ENCODE measurements around the gene PHOX2A.

Gene PHOX2A

DNA sequence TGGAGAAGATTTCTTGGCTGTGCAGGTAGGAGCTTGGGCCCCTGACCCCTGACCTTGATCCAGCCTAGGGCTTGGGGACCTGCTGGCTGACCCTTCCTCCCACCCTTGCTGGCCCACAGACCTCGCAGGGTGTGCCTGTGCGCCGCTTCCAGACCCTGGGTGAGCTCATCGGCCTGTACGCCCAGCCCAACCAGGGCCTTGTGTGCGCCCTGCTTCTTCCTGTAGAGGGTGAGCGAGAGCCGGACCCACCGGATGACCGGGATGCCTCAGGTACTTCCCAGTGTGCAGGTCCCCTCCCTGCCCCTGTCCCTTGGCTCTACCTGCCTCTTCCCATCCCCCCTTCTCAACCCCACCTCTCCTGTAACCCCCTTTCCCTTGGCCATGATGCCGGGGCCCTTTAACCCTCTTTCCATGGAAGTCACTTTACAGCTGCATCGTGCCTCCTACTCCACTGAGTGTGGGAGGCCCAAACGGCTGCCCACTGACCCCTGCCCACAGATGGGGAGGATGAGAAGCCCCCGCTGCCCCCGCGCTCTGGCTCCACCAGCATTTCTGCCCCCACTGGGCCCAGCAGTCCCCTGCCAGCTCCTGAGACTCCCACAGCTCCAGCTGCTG lies 15.6 kb downstream of the PHOX2A start:
- Histone ChIP-seq H3K9ac (ENCODE audit: insufficient read length) (no peak overlapping the region), H3K36me3 (ENCODE audit: insufficient read depth, low read length) (peaks cover 37% of the 10 kb centered on the region; the same call in 1 of the 2 replicates), H3K9me3 (ENCODE audit: low read depth, low read length) (no peaks in the 10 kb centered on the region), H3K27ac (no peak overlapping the region), H3K4me3 (no peak overlapping the region)
- DNase-seq (ENCODE audit: low read depth, low spot score), result no peak
- TF ChIP-seq EZH2 (IDR thresholded peaks at IDR 0.05) (no peak), POLR2AphosphoS5 (IDR thresholded peaks at IDR 0.05; ENCODE audit: borderline replicate concordance, low read depth, low read length) (no peak), FOXP2 (optimal IDR thresholded peaks at IDR 0.05; ENCODE audit: control extremely low read depth, extremely low read length, insufficient read depth) (no peak)

- DNase-seq (ENCODE audit: low read depth, low spot score), result no peak
- Histone ChIP-seq H3K27ac (no peak overlapping the region), H3K4me3 (no peak overlapping the region), H3K36me3 (ENCODE audit: insufficient read depth, low read length) (peaks cover 33% of the 10 kb centered on the region; the same call in 1 of the 2 replicates), H3K9ac (ENCODE audit: insufficient read length) (no peak overlapping the region), H3K9me3 (ENCODE audit: low read depth, low read length) (no peaks in the 10 kb centered on the region)
- TF ChIP-seq POLR2AphosphoS5 (IDR thresholded peaks at IDR 0.05; ENCODE audit: borderline replicate concordance, low read depth, low read length) (no peak), EZH2 (IDR thresholded peaks at IDR 0.05) (no peak), FOXP2 (optimal IDR thresholded peaks at IDR 0.05; ENCODE audit: control extremely low read depth, extremely low read length, insufficient read depth) (no peak)
Observed at GRCh38 chr11:72227316-72228228, 16.4 kb downstream of the PHOX2A start.

DNA sequence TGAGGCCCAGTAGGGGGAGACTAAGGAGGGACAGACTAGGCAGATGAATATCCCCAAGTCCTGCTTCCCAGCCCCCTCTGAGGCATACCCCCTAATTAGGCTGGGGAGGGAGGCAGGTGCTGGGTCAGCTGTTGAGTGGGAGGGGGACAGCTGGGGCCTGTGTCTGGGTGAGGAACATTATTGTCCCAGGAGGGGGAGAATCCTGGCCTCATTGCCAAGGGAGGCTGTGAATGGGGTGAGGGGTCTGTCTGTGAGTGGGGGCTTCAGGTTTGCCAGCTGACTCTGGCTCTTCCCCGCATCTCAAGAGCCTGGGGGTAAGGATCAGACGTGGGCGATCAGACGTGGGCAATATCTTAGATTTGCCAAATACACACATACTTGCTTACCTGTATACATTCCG lies 17.3 kb downstream of the PHOX2A start:
- Histone ChIP-seq H3K9ac (ENCODE audit: insufficient read length) (no peak overlapping the region), H3K36me3 (ENCODE audit: insufficient read depth, low read length) (peaks cover 31% of the 10 kb centered on the region; the same call in 1 of the 2 replicates), H3K27ac (no peak overlapping the region), H3K4me3 (no peak overlapping the region), H3K9me3 (ENCODE audit: low read depth, low read length) (no peaks in the 10 kb centered on the region)
- DNase-seq (ENCODE audit: low read depth, low spot score), result no peak
- no peak for TF ChIP-seq EZH2 (IDR thresholded peaks at IDR 0.05)
- TF ChIP-seq FOXP2 (optimal IDR thresholded peaks at IDR 0.05; ENCODE audit: control extremely low read depth, extremely low read length, insufficient read depth), result no peak
- no peak for TF ChIP-seq POLR2AphosphoS5 (IDR thresholded peaks at IDR 0.05; ENCODE audit: borderline replicate concordance, low read depth, low read length)

DNA sequence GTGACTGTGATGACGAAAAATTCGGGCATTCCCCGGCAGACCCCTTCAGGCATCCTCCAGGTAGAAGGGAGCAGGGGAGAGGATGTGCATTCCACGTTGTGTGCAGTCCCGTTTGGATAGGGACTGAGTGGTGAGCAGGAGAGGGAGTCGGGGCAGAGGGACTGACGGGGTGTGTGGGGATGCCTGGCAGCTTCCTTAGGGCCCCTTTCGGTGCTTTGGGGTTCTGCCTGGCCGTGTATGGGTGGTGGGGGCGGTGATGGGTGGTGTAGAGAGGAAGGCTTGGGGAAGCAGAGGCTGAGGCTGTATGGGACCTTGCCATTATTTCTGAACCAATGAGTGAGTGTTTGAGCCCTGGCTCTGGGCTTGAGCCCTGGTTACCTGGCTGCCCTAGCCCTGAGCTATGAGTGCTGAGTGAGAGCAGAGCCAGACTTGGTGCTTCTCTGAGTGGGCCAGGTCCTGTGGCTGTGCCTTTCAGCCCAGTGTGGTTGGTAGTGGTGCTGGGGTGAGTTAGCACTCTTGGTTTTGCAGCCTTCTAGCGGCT lies 18.5 kb downstream of the PHOX2A start:
- Histone ChIP-seq H3K9ac (ENCODE audit: insufficient read length) (peak overlapping the region; percentile 79), H3K27ac (peak overlapping the region; percentile 60; the same call in 1 of the 2 replicates), H3K9me3 (ENCODE audit: low read depth, low read length) (no peaks in the 10 kb centered on the region), H3K36me3 (ENCODE audit: insufficient read depth, low read length) (peaks cover 20% of the 10 kb centered on the region; the same call in 1 of the 2 replicates), H3K4me3 (peak overlapping the region; percentile 95)
- no peak for TF ChIP-seq FOXP2 (optimal IDR thresholded peaks at IDR 0.05; ENCODE audit: control extremely low read depth, extremely low read length, insufficient read depth)
- TF ChIP-seq POLR2AphosphoS5 (IDR thresholded peaks at IDR 0.05; ENCODE audit: borderline replicate concordance, low read depth, low read length), result no peak
- TF ChIP-seq EZH2 (IDR thresholded peaks at IDR 0.05), result no peak
- DNase-seq (ENCODE audit: low read depth, low spot score), result no peak

GRCh38 chr11:72224564-72225410 lies 19.2 kb downstream of the PHOX2A start, which contains the start of gene INPPL1:
Gene INPPL1 (plus strand): TSS chr11:72224767. CDS start chr11:72224985, 218 bp downstream.
- peak within 1 kb of the TSS; percentile 60; the same call in 1 of the 2 replicates for H3K27ac ChIP-seq
- no peak; the same call in 1 of the 2 replicates for TF ChIP-seq POLR2AphosphoS5 (IDR thresholded peaks at IDR 0.05; ENCODE audit: borderline replicate concordance, low read depth, low read length)
- TF ChIP-seq EZH2 (IDR thresholded peaks at IDR 0.05), result no peak
- no peak for TF ChIP-seq FOXP2 (optimal IDR thresholded peaks at IDR 0.05; ENCODE audit: control extremely low read depth, extremely low read length, insufficient read depth)
- no peak for DNase-seq (ENCODE audit: low read depth, low spot score)
- peak within 1 kb of the TSS; percentile 79 for H3K9ac ChIP-seq (ENCODE audit: insufficient read length)
- peaks cover 14% of the 10 kb centered on the region; the same call in 1 of the 2 replicates for H3K36me3 ChIP-seq (ENCODE audit: insufficient read depth, low read length)
- H3K4me3 ChIP-seq, result peak within 1 kb of the TSS; percentile 95
- no peaks in the 10 kb centered on the region for H3K9me3 ChIP-seq (ENCODE audit: low read depth, low read length)

DNA sequence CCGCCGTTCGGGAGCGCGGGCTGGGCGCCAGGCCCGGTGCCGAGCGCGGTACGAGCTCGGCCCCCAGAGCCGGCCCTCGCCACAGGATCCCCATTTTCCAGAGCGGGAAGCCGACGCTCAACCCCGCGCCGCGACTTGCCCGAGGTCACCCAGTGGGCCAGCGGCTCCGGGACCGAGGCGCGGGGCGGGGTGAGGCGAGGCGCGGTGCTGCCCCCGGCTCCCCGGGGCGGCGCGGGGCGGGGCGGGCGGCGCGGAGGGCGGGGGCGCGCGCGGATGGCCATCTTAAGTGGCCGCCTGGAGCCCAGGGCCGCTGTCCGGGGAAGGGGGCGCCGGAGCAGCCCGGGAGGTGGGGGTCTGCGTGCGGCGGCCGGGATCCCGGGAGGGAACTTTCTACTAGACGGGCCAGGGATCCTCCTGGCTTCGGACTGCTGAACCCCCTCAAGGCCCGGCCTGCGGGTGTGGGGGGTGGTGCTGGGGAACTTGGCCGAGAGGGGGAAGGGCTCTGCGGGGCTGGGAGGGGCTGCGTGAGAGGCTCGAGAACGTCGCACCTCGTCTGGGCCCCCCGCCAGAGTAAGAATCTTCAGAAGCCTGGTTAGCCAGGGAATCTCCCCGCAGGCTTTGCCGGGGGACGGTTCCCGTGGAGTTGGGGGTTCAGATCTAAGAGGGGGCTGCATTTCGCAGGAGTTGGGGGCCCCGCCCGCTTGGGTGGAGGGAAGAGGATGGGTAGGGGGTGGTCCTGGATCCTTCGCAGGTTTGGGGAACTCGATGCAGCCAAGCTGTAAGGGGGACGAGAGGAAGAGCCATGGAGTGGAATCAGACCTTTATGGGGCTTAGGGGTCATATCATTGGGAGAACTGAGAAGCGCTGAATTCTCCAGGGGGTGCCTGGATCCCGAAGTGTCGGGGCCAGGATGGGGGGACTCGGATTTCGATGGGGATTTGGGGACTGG lies 20.1 kb downstream of the PHOX2A start:
- H3K27ac ChIP-seq, result peak overlapping the region; percentile 36; the same call in 1 of the 2 replicates
- peak overlapping the region; percentile 95 for H3K4me3 ChIP-seq
- peak overlapping the region; percentile 79 for H3K9ac ChIP-seq (ENCODE audit: insufficient read length)
- H3K9me3 ChIP-seq (ENCODE audit: low read depth, low read length), result no peaks in the 10 kb centered on the region
- no peak for TF ChIP-seq FOXP2 (optimal IDR thresholded peaks at IDR 0.05; ENCODE audit: control extremely low read depth, extremely low read length, insufficient read depth)
- TF ChIP-seq POLR2AphosphoS5 (IDR thresholded peaks at IDR 0.05; ENCODE audit: borderline replicate concordance, low read depth, low read length), result 0 out of 2 replicates have a peak, but pooled peaks have one; percentile 53
- DNase-seq (ENCODE audit: low read depth, low spot score), result no peak
- H3K36me3 ChIP-seq (ENCODE audit: insufficient read depth, low read length), result peaks cover 5% of the 10 kb centered on the region; the same call in 1 of the 2 replicates
